ENCODE measurements around the gene LRRFIP1.

Gene LRRFIP1

DNA sequence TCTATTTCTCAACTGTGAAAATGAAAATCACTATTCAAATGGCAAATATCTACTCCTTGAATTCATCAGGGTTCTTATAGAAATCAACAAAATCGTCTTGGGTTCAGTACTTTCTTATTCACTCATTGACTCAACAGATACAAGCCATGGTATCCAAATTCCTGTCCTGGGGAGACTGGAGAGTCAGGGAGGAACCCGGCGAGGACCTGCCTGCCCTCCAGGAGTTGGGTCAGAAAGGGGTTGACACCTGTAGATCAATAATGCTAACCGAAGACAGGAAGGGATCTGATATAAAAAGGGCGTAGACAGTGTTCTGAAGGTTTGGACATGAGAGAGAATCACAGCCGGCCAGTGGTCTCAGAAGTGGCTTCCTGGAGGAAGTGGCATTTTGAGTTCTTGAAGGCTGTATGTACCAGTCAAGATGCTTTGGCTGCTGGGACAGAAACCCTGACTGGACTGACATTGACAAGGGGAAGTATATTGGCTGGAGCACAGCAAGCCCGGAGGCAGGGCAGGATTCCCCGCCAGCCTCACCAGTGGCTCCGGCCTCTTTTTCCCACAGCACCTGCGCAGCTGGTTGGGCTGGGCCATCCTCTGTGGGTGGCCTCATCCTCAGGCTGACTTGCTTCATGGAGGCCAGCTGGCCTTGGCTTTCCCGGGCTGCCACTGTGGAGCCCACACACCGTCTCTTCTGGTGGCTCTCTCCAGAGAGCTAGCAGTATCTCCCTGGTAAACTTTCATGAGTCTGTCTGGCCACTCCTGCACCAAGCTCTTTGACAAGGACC is 3.0 kb downstream of the LRRFIP1 start:
- no peak for DNase-seq (ENCODE audit: low read depth)
- TF ChIP-seq, protein P1, sequence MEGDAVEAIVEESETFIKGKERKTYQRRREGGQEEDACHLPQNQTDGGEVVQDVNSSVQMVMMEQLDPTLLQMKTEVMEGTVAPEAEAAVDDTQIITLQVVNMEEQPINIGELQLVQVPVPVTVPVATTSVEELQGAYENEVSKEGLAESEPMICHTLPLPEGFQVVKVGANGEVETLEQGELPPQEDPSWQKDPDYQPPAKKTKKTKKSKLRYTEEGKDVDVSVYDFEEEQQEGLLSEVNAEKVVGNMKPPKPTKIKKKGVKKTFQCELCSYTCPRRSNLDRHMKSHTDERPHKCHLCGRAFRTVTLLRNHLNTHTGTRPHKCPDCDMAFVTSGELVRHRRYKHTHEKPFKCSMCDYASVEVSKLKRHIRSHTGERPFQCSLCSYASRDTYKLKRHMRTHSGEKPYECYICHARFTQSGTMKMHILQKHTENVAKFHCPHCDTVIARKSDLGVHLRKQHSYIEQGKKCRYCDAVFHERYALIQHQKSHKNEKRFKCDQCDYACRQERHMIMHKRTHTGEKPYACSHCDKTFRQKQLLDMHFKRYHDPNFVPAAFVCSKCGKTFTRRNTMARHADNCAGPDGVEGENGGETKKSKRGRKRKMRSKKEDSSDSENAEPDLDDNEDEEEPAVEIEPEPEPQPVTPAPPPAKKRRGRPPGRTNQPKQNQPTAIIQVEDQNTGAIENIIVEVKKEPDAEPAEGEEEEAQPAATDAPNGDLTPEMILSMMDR (IDR thresholded peaks at IDR 0.05; ENCODE audit: insufficient read depth, low read depth, low read length, missing control alignments) = no peak

DNA sequence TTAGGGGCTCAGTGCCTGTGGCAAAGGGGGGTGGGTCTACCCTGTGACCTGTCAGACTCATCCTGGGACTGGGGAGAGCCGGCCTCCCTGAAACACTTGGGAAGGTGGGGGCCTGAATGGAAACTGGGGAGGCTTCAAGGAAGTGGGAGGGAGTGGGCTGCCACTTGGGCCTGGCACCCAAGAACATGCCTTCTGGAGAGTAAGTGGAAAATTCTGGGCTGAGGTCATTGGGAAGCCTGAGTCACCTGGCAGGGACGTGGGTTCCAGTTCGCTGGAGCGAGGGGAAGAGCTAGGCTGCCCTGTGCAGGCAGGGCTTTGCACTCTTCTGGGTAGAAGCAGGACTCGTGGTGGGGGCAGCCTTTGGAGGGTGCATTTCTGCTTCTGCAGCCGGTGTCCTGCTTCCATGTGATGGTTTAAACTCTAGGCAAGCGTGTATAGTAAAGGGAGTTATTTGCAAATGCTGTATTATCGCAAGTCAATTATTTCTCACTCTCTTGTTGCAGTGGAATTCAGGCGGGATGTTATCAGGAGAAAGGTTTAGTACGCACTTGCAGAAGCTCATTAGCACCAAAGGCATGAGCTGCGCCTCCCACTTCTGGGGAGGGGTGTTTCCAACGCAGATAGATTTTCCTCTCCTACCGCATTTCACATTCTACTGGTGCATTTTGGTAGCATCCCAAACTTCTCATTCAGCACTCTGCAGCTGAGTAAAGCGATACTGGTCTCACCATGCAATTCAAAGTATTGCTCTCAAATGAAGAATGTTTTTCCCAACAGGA is 3.8 kb downstream of the LRRFIP1 start:
- DNase-seq (ENCODE audit: low read depth) = no peak
- TF ChIP-seq, protein P1 (IDR thresholded peaks at IDR 0.05; ENCODE audit: insufficient read depth, low read depth, low read length, missing control alignments) = no peak
- no peak overlapping the region for H3K4me3 ChIP-seq (ENCODE audit: low read length)

More for the DNA sequence above, 3.0 kb downstream of the LRRFIP1 start:
- no peak overlapping the region for H3K4me3 ChIP-seq (ENCODE audit: low read length)

DNA sequence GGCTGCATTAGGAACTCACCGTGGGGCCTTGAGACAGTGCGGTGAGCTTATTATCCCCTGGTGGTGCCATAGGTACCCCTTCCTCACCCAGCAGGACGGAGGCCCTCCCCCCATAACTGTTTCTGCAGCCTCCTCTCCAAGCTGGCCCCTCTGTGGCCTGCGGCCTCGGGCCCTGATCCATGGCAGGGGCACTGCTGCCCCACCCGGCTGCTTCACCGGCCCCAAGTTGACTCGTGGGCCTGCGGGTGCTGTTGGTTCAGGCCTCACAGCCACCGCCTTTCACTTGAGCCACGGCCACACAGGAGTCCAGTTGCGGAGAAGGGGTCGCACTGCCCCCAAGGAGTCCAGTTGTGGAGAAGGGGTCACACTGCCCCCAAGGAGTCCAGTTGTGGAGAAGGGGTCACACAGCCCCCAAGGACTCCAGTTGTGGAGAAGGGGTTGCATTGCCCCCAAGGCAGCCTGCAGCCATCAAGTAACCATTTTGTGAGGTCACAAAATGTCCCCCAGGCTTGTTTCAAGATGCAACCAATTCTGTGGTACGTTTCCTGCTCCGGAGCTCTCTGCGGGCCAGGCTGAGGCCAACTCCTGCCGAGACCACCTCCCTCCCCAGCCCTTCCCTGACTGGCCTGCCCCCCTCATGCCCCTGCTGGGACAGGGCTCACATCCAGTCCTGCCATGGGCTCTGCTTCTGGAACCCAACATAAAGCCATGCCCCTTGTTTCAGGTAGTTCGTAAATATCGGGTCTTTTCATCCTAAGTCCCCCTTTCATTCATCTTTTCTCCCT is 4.6 kb downstream of the LRRFIP1 start:
- TF ChIP-seq, protein P1 (IDR thresholded peaks at IDR 0.05; ENCODE audit: insufficient read depth, low read depth, low read length, missing control alignments) = no peak
- no peak overlapping the region for H3K4me3 ChIP-seq (ENCODE audit: low read length)
- no peak for DNase-seq (ENCODE audit: low read depth)

DNA sequence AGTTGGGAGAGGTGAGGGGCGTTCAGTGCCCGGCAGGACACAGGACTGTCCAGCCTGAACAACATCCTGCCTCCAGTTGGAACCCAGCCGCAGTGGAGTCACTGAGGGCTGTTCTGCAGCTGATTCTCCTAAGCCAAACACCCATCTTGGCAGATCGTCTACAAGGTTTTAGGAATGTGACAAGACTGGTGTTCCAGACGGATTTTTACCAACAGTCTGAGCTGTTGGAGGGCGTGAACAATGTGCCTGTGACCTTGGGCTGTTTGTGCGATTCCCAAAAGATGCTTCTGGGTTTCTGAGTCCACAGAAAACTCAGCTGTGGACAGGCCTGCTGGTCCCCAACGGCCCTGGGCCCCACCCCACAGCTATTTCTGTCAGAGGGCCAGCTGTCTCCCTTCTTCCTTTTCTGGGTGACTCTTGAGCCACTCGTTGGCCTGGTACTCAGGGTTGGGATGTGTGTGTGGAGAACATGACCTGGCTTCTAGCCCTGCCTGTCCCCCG is 5.7 kb downstream of the LRRFIP1 start:
- no peak overlapping the region for H3K4me3 ChIP-seq (ENCODE audit: low read length)
- TF ChIP-seq, protein P1 (IDR thresholded peaks at IDR 0.05; ENCODE audit: insufficient read depth, low read depth, low read length, missing control alignments) = no peak
- no peak for DNase-seq (ENCODE audit: low read depth)

DNA sequence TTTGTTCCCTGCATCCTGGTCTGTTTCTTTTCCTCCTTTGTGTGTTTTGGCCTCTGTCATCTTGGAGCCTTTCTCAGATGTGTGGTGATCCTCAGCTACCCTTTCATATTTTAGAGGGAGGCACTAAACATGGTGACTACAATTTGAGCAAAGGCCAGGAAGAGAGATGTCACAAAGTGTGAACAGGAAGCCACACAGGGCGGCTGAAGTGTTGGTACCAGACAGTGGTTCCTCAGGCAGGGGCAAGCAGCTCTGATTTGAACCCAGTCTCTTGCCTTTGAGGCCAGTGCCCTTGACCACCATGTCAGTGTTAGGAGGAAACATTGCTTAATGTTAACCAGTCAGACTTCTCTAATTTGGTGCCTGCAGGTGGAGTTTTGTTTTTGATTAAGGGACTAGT is 9.2 kb downstream of the LRRFIP1 start:
- TF ChIP-seq, protein P1 (IDR thresholded peaks at IDR 0.05; ENCODE audit: insufficient read depth, low read depth, low read length, missing control alignments) = no peak
- H3K4me3 ChIP-seq (ENCODE audit: low read length) = no peak overlapping the region
- no peak for DNase-seq (ENCODE audit: low read depth)

DNA sequence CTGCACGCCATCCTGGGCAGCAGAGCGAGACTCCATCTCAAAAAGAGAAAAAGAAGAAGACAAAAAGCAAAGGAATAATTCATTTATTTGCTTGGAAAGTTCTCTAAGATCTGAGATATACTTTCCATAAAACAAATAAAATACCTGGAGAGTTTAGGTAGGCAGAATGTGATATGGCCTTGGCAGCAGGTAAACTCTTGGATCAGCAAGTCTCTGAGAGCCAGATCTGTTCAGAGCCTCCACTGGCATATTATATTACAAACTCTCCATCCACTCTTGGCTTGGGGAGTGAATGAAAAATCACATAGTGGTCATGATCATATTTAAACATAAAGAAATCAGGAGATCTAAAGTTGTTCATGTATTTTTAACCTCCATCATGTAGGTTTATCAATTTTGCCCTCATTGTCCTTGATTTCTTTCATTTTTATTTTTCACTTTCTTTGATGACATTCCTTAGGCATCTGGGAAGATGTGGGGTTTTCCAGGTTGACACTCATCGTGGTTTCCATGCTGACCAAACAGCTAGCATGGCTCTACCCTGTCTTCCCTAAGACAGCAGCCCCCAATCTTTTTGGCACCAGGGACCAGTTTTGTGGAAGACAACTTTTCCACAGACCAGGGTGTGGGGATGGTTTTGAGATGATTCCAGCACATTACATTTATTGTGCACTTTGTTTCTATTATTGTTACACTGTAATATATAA is 10.2 kb downstream of the LRRFIP1 start:
- TF ChIP-seq, protein P1 (IDR thresholded peaks at IDR 0.05; ENCODE audit: insufficient read depth, low read depth, low read length, missing control alignments) = no peak
- no peak overlapping the region for H3K4me3 ChIP-seq (ENCODE audit: low read length)
- DNase-seq (ENCODE audit: low read depth) = no peak

All from epithelial cell of esophagus (primary cell).